Panc1 (cell line): ENCODE measurements around the gene RGS4. TPM values are rescaled to one million over a fixed set of nuclear protein-coding genes. Genes with fewer than 3 reads are reported as not detected.

Source experiments
- ATAC-seq: fragments of 200-7000 bp; cut with Tn5 transposase; 2 replicates; pipeline ENCODE4 v1.9.1; 2020; ENCODE audit warnings: mild to moderate bottlenecking, moderate library complexity
- BruUV-seq: library from RNA; stranded (reverse); fragments of 400-500 nt; replicated peaks from 2 replicates; lab custom pipeline; 2021; lab: Mats Ljungman, UMichigan
- CTCF ChIA-PET: fragments of 300-600 bp; sonication (Branson Sonifier 250); formaldehyde crosslinking; loops from one replicate; lab custom pipeline; 2022; ENCODE audit warnings: antibody characterized with exemption; lab: Charles Lee
- POLR2A ChIA-PET: fragments of 300-600 bp; sonication (Branson Sonifier 250); formaldehyde crosslinking; loops from one replicate; lab custom pipeline; 2022; ENCODE audit warnings: antibody characterized with exemption; lab: Charles Lee
- DNase-seq: peaks from one replicate; pipeline ENCODE4 v3.0.0-alpha.2; 2010; ENCODE audit warnings: low read depth, low spot score
- H3K27ac ChIP-seq: 2 replicates; pipeline ENCODE4 v1.5.1; 2011; ENCODE audit warnings: mild to moderate bottlenecking, low read length, inconsistent platforms
- H3K27me3 ChIP-seq: fragments of 200-500 bp; sonication (Bioruptor generic); 2 replicates; pipeline ENCODE4 v1.6.0; 2014; ENCODE audit warnings: low read length, inconsistent platforms; ENCODE audit not compliant: control insufficient read depth, insufficient read depth
- H3K36me3 ChIP-seq: fragments of 200-500 bp; sonication (Bioruptor generic); 2 replicates; pipeline ENCODE4 v1.5.1; 2014; ENCODE audit warnings: inconsistent platforms, mild to moderate bottlenecking, low read length, moderate library complexity; ENCODE audit not compliant: control insufficient read depth, insufficient read depth
- H3K4me1 ChIP-seq: 2 replicates; pipeline ENCODE4 v1.5.1; 2011; ENCODE audit warnings: inconsistent platforms, mild to moderate bottlenecking, low read length, moderate library complexity; ENCODE audit not compliant: control insufficient read depth, insufficient read depth
- H3K4me3 ChIP-seq, 2 experiments: 2 replicates each; pipeline ENCODE4 v1.5.1; 2011 to 2012; ENCODE audit warnings: low read depth in 2 of 2, low read length in 2 of 2, mild to moderate bottlenecking in 2 of 2, inconsistent platforms in 1 of 2, moderate library complexity in 1 of 2
- H3K9me3 ChIP-seq: fragments of 200-500 bp; sonication (Bioruptor generic); 2 replicates; pipeline ENCODE4 v1.5.1; 2014; ENCODE audit warnings: low read depth, mild to moderate bottlenecking, inconsistent platforms, low read length, moderate library complexity; ENCODE audit not compliant: control insufficient read depth, insufficient read depth
- CTCF ChIP-seq: fragments of 450-650 bp; IDR thresholded peaks from 2 replicates; pipeline ENCODE4 v1.5.1; 2017; ENCODE audit warnings: mild to moderate bottlenecking
- POLR2AphosphoS5 ChIP-seq: IDR thresholded peaks from 2 replicates; pipeline ENCODE4 v1.6.1; 2012; ENCODE audit warnings: mild to moderate bottlenecking, low read depth, low read length, moderate library complexity
- REST ChIP-seq, 2 experiments: IDR thresholded peaks; 2 replicates each; pipeline ENCODE4 v1.6.1; 2011 to 2012; ENCODE audit warnings: low read depth in 2 of 2, control low read depth in 1 of 2, low read length in 1 of 2, mild to moderate bottlenecking in 1 of 2, moderate library complexity in 1 of 2; ENCODE audit not compliant: insufficient read depth in 1 of 2
- SIN3A ChIP-seq: IDR thresholded peaks from 2 replicates; pipeline ENCODE4 v1.6.1; 2012; ENCODE audit warnings: low read depth, mild to moderate bottlenecking, low read length, moderate library complexity, borderline replicate concordance; ENCODE audit not compliant: insufficient read depth
- TCF7L2 ChIP-seq: IDR thresholded peaks from 2 replicates; pipeline ENCODE4 v1.6.1; 2011; ENCODE audit warnings: mild to moderate bottlenecking, low read depth, low read length, inconsistent platforms
- in situ Hi-C: cut with HindIII; loops from 2 replicates; pipeline ENCODE4 v1.10.0; 2016; ENCODE audit warnings: low sequenced_read_pairs, low pct_unique_long_range_greater_than_20kb
- intact Hi-C: fragments of 100-400 bp; cut with micrococcal nuclease; formaldehyde crosslinking; loops from one replicate; pipeline ENCODE4 v1.10.0; 2022; ENCODE audit not compliant: unreplicated experiment
- total RNA-seq: library from RNA; stranded (reverse); gene quantifications from one replicate; pipeline ENCODE4 v1.2.1, GENCODE V29; 2021; ENCODE audit not compliant: unreplicated experiment

Gene RGS4
- total RNA-seq, 1 experiment from 2014 or later: 0.26 TPM

- no peak for TF ChIP-seq POLR2AphosphoS5
- TF ChIP-seq SIN3A: no peak
- no peak for TF ChIP-seq CTCF
- TF ChIP-seq TCF7L2: no peak
- H3K4me3 ChIP-seq: peak overlapping the region; percentile 30 to 39; a peak in 2 of 4 replicates
- H3K4me1 ChIP-seq: no peaks in the 10 kb centered on the region
- no peak overlapping the region for H3K27ac ChIP-seq
- intact Hi-C loops: loop anchor here (1.0 to 5.0 kb wide), 2 partner anchors 190 to 221 kb away; no protein-coding TSS in a partner anchor
- in situ Hi-C loops: no loop called here
- no peaks in the 10 kb centered on the region for H3K9me3 ChIP-seq
- H3K27me3 ChIP-seq: peaks cover 12% of the 10 kb centered on the region
- no peak for ATAC-seq
- no TSS peak for BruUV-seq
- DNase-seq: no peak
- ChIA-PET CTCF (interaction anchor here (0.6 to 1.2 kb wide), 2 partner anchors 189 to 215 kb away, joined by 3 read pairs; no protein-coding TSS in a partner anchor), POLR2A (interaction anchor here (0.9 kb wide), 1 partner anchor 221 kb away, joined by 3 read pairs; no protein-coding TSS in a partner anchor)
- no peaks in the 10 kb centered on the region for H3K36me3 ChIP-seq
Measured at GRCh38 chr1:163068716-163069115, 445 bp upstream of the RGS4 start.

- Histone ChIP-seq H3K27me3 (peaks cover 12% of the 10 kb centered on the region), H3K27ac (no peak overlapping the region), H3K4me3 (peak overlapping the region; percentile 30 to 39; a peak in 3 of 4 replicates), H3K4me1 (no peaks in the 10 kb centered on the region), H3K36me3 (no peaks in the 10 kb centered on the region), H3K9me3 (no peaks in the 10 kb centered on the region)
- DNase-seq (no peak), ATAC-seq (no peak)
- intact Hi-C loops (loop anchor here (1.0 to 5.0 kb wide), 4 partner anchors 105 to 247 kb away; no protein-coding TSS in a partner anchor), in situ Hi-C loops (no loop called here)
- ChIA-PET POLR2A (no interaction called here), CTCF (interaction anchor here (0.8 to 1.2 kb wide), 2 partner anchors 103 to 190 kb away, joined by 3 to 4 read pairs; no protein-coding TSS in a partner anchor)
- TF ChIP-seq CTCF (no peak; the same call in 1 of the 2 replicates), POLR2AphosphoS5 (no peak), TCF7L2 (no peak), REST (IDR thresholded peaks at IDR 0.05; ENCODE audit: insufficient read depth in 1 of 2, low read depth in 2 of 2, low read length in 1 of 2) (no peak), SIN3A (no peak)
- no TSS peak for BruUV-seq
Measured at GRCh38 chr1:163069655-163070277, 605 bp downstream of the RGS4 start.
